Esophagus squamous epithelium (tissue), 5 donors: Measurements from ENCODE around the gene SCAMP3. TPM values are rescaled to one million over a fixed set of nuclear protein-coding genes. Genes with fewer than 3 reads are reported as not detected.
A peak's percentile ranks its signal among the peaks of the same experiment; 100 is the strongest.

Experiments
- DNase-seq: peaks from one replicate; lab custom pipeline; 2025; lab: John Stamatoyannopoulos, UW
- H3K27ac ChIP-seq, 4 donors: fragments of 200-600 bp; sonication (generic); one replicate each; pipeline ENCODE4 v1.5.1; 2016 to 2019; ENCODE audit warnings: mild to moderate bottlenecking in 1 of 4
- H3K27me3 ChIP-seq, 4 donors: fragments of 200-600 bp; sonication (generic); 1 replicate in 3 of 4; 2 replicates in 1 of 4; pipeline versions ENCODE4 v1.5.1 to v1.6.0; 2017 to 2021; ENCODE audit warnings: antibody characterized with exemption in 1 of 4
- H3K36me3 ChIP-seq, 3 donors: fragments of 200-600 bp; sonication (generic); one replicate each; pipeline ENCODE4 v1.5.1; 2016 to 2019
- H3K4me1 ChIP-seq, 3 donors: fragments of 200-600 bp; sonication (generic); one replicate each; pipeline ENCODE4 v1.5.1; 2017 to 2019
- H3K4me3 ChIP-seq, 4 donors: fragments of 200-600 bp; sonication (generic); 1 replicate in 3 of 4; 2 replicates in 1 of 4; pipeline ENCODE4 v1.5.1; 2016 to 2019; ENCODE audit warnings: mild to moderate bottlenecking in 2 of 4, moderate library complexity in 1 of 4
- H3K9me3 ChIP-seq, 3 donors: fragments of 200-600 bp; sonication (generic); one replicate each; pipeline ENCODE4 v1.5.1; 2016 to 2019
- CTCF ChIP-seq, 6 experiments: fragments of 450-650 bp in 4 of 6; fragments of 200-600 bp in 2 of 6; sonication (generic) in 2 of 6; IDR thresholded peaks; one replicate each; pipeline ENCODE4 v1.5.1; 2016 to 2019; ENCODE audit warnings: antibody characterized with exemption in 6 of 6, mild to moderate bottlenecking in 4 of 6, moderate library complexity in 4 of 6
- POLR2A ChIP-seq, 4 donors: fragments of 450-650 bp; IDR thresholded peaks; one replicate each; pipeline ENCODE4 v1.6.1; 2017; ENCODE audit warnings: antibody characterized with exemption in 4 of 4, mild to moderate bottlenecking in 4 of 4, moderate library complexity in 3 of 4
- WGBS, 2 donors: methylation state at CpG; one replicate each; pipeline ENCODE4 v1.1.5; 2018; 5-methylcytosine and 5-hydroxymethylcytosine counted together
- intact Hi-C: fragments of 100-400 bp; cut with DNase I; formaldehyde crosslinking; loops from one replicate; pipeline ENCODE4 v1.15.0; 2022
- total RNA-seq, 4 donors: library from RNA; depleted of rRNA; stranded (reverse); fragments of >200 nt; gene quantifications; one replicate each; pipeline ENCODE4 v1.1.0, GENCODE V29; 2016
- donor health status: DM: yes; HTN: yes; CAD: no.

Gene SCAMP3
- total RNA-seq, 4 donors from 2014 or later, result 56.8 to 72.2 (median 60.1) TPM

GRCh38 chr1:155209312-155209721 lies 52.8 kb downstream of the SCAMP3 start:
- H3K27me3 ChIP-seq, result no peaks in the 10 kb centered on the region
- peak overlapping the region; percentile 79 to 100 (median 86) for H3K4me3 ChIP-seq
- DNase-seq, result no peak
- no peak for TF ChIP-seq POLR2A (IDR thresholded peaks at IDR 0.05)
- TF ChIP-seq CTCF (IDR thresholded peaks at IDR 0.05), result no peak
- H3K4me1 ChIP-seq, result peaks cover 21 to 47% (median 26%) of the 10 kb centered on the region in 3 donors
- H3K9me3 ChIP-seq, result no peaks in the 10 kb centered on the region
- H3K36me3 ChIP-seq, result peaks cover 0 to 26% (median 0%) of the 10 kb centered on the region in 3 donors
- WGBS, 2 donors, result 3 to 10% methylated on average over 6 to 10 of the region's 13 CpGs
- intact Hi-C loops, result loop anchor here (5.0 kb wide), 1 partner anchor 33 kb away; a partner anchor contains a TSS
- peak overlapping the region; percentile 97 to 99 (median 98) for H3K27ac ChIP-seq

- H3K4me3 ChIP-seq, result peak within 1 kb of the TSS; percentile 79 to 100 (median 86)
- intact Hi-C loops, result loop anchor here (5.0 kb wide), 1 partner anchor 34 kb away; a partner anchor contains a TSS
Measured at GRCh38 chr1:155208541-155209311, 53.4 kb downstream of the SCAMP3 start, which contains the start of gene MTX1. TSS of gene MTX1 (plus strand) at chr1:155208695. CDS start at chr1:155208805, 110 bp downstream.

GRCh38 chr1:155207806-155208540 lies 54.2 kb downstream of the SCAMP3 start, which contains the start of gene THBS3:
TSS of gene THBS3 (minus strand) at chr1:155207897. CDS start at chr1:155207876, 21 bp downstream.
- WGBS, 2 donors, result 6 to 7% methylated on average over 13 to 16 of the region's 17 CpGs
- no peak for DNase-seq
- Histone ChIP-seq H3K4me3 (peak within 1 kb of the TSS; percentile 79 to 100 (median 86)), H3K4me1 (peaks cover 21 to 47% (median 26%) of the 10 kb centered on the region in 3 donors), H3K27me3 (no peaks in the 10 kb centered on the region), H3K36me3 (peaks cover 0 to 26% (median 0%) of the 10 kb centered on the region in 3 donors), H3K27ac (peak within 1 kb of the TSS; percentile 97 to 99 (median 98)), H3K9me3 (no peaks in the 10 kb centered on the region)
- intact Hi-C loops, result loop anchor here (5.0 kb wide), 1 partner anchor 34 kb away; a partner anchor contains a TSS
- TF ChIP-seq CTCF (IDR thresholded peaks at IDR 0.05), result no peak
- no peak for TF ChIP-seq POLR2A (IDR thresholded peaks at IDR 0.05)

More at GRCh38 chr1:155208541-155209311, 53.4 kb downstream of the SCAMP3 start, which contains the start of gene MTX1:
- Histone ChIP-seq H3K27ac (peak within 1 kb of the TSS; percentile 97 to 99 (median 98)), H3K27me3 (no peaks in the 10 kb centered on the region), H3K36me3 (peaks cover 0 to 26% (median 0%) of the 10 kb centered on the region in 3 donors), H3K4me1 (peaks cover 21 to 47% (median 26%) of the 10 kb centered on the region in 3 donors), H3K9me3 (no peaks in the 10 kb centered on the region)
- peak; percentile 55 for DNase-seq
- peak in 2 of 4 donors; percentile 24 to 30 for TF ChIP-seq POLR2A (IDR thresholded peaks at IDR 0.05)
- TF ChIP-seq CTCF (IDR thresholded peaks at IDR 0.05), result no peak
- 0% methylated on average over 7 to 10 of the region's 64 CpGs for WGBS, 2 donors

- Histone ChIP-seq H3K4me1 (peaks cover 21 to 47% (median 26%) of the 10 kb centered on the region in 3 donors), H3K36me3 (peaks cover 0 to 20% (median 0%) of the 10 kb centered on the region in 3 donors), H3K9me3 (no peaks in the 10 kb centered on the region), H3K4me3 (peak overlapping the region in 3 of 4 donors; percentile 79 to 87 (median 84)), H3K27ac (peak overlapping the region; percentile 97 to 99 (median 98)), H3K27me3 (no peaks in the 10 kb centered on the region)
- 5 to 15% methylated on average over 8 to 9 of the region's 13 CpGs for WGBS, 2 donors
- TF ChIP-seq POLR2A (IDR thresholded peaks at IDR 0.05), result no peak
- TF ChIP-seq CTCF (IDR thresholded peaks at IDR 0.05), result peak; percentile 76 to 92 (median 86)
- intact Hi-C loops, result loop anchor here (5.0 kb wide), 1 partner anchor 35 kb away; a partner anchor contains a TSS
- peak; percentile 46 for DNase-seq
Measured at GRCh38 chr1:155206891-155207805, 55.0 kb downstream of the SCAMP3 start.

Other genes with a start within 250 kb of the SCAMP3 start
- gene DCST2, start 228.6 kb downstream of the SCAMP3 start, total RNA-seq, result 1 to 10 TPM in 1 of 4 donors, under 1 TPM in 3; 0.11 to 8.2 (median 0.18) TPM
- under 1 TPM in 1 of 4 donors, not detected in 3; 0.19 TPM for gene DCST1, start 228.5 kb downstream of the SCAMP3 start, total RNA-seq
- 100 to 1,000 TPM; 135 to 194 (median 183) TPM for gene ADAM15, start 211.0 kb downstream of the SCAMP3 start, total RNA-seq
- 10 to 100 TPM in 3 of 4 donors, 1 to 10 TPM in 1; 8.1 to 22.9 (median 12.2) TPM for gene EFNA4, start 198.6 kb downstream of the SCAMP3 start, total RNA-seq
- gene EFNA3, start 183.5 kb downstream of the SCAMP3 start, total RNA-seq, result 10 to 100 TPM; 20.0 to 25.8 (median 21.1) TPM
- gene EFNA1, start 134.5 kb downstream of the SCAMP3 start, total RNA-seq, result 10 to 100 TPM; 30.2 to 42.9 (median 31.0) TPM
- gene SLC50A1, start 126.5 kb downstream of the SCAMP3 start, total RNA-seq, result 10 to 100 TPM; 21.4 to 27.2 (median 26.0) TPM
- 10 to 100 TPM; 33.1 to 67.7 (median 45.4) TPM for gene DPM3, start 121.8 kb downstream of the SCAMP3 start, total RNA-seq
- 100 to 1,000 TPM in 1 of 4 donors, 10 to 100 TPM in 3; 70.8 to 122 (median 73.8) TPM for gene KRTCAP2, start 89.1 kb downstream of the SCAMP3 start, total RNA-seq
- gene TRIM46, start 88.5 kb downstream of the SCAMP3 start, total RNA-seq, result under 1 TPM in 3 of 4 donors, not detected in 1; 0.30 to 0.53 (median 0.38) TPM
- 10 to 100 TPM in 3 of 4 donors, 1 to 10 TPM in 1; 8.7 to 18.5 (median 11.1) TPM for gene THBS3, start 54.5 kb downstream of the SCAMP3 start, total RNA-seq
- gene MTX1, start 53.7 kb downstream of the SCAMP3 start, total RNA-seq, result 10 to 100 TPM; 34.0 to 59.1 (median 42.9) TPM
- gene ENTREP3, start 6.9 kb downstream of the SCAMP3 start, total RNA-seq, result 10 to 100 TPM; 10.5 to 27.9 (median 16.1) TPM
- gene CLK2, start 11.1 kb upstream of the SCAMP3 start, total RNA-seq, result 10 to 100 TPM; 21.9 to 35.1 (median 25.6) TPM
- gene HCN3, start 15.1 kb upstream of the SCAMP3 start, total RNA-seq, result 1 to 10 TPM; 2.1 to 3.0 (median 2.5) TPM
- under 1 TPM in 1 of 4 donors, not detected in 3; 0.18 TPM for gene PKLR, start 39.1 kb upstream of the SCAMP3 start, total RNA-seq
- gene FDPS, start 46.5 kb upstream of the SCAMP3 start, total RNA-seq, result 100 to 1,000 TPM; 152 to 422 (median 192) TPM
- gene RUSC1, start 58.5 kb upstream of the SCAMP3 start, total RNA-seq, result 10 to 100 TPM; 35.8 to 52.0 (median 40.1) TPM